HS-27A (cell line): ENCODE data around the gene MCAM.

Experiments used
- DNase-seq: peaks from one replicate; pipeline ENCODE4 v3.0.0-alpha.2; 2012; ENCODE audit warnings: low read depth, missing footprints

The MCAM gene

GRCh38 chr11:119306373-119306890, 10.5 kb downstream of the MCAM start:
- DNase-seq: no peak

GRCh38 chr11:119305556-119306372, 11.2 kb downstream of the MCAM start:
- DNase-seq: no peak

GRCh38 chr11:119303227-119303718, 13.7 kb downstream of the MCAM start:
- DNase-seq: no peak

DNA sequence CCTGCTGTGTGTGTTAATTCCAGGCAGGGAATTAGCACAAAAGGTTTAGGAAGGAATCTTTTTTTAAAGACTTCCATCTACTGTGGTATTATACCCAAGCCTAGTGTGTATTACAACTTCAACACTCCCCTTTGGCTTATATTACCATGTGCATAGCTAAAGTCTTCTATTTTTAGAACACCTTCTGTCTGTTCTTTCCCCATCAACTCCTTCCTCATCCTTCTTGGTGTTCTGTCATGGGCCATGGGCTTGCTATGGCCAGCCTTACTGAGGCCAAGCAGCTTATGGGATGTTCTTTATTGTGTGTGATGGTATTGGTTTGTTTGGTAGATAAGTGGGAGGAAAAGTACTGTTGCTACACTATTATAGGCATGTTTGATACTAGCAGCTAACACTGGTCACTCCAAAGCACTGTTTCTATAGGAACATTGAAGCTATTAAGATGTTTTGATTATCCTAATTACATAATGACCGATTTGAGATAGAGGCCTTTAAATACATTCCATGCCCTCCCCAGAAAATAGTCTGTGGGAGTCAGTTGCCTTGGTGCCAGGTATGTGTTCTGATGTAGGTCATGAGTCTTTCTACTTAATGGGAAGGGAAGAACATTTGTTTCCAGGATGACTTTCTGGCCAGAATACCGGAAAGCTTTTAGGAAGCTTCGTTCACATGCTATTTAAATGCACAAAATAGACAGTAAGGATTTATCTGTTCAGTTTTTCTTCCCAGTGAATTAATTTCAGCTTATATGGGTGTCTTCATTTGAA, 16.5 kb downstream of the MCAM start:
- no peak for DNase-seq

DNA sequence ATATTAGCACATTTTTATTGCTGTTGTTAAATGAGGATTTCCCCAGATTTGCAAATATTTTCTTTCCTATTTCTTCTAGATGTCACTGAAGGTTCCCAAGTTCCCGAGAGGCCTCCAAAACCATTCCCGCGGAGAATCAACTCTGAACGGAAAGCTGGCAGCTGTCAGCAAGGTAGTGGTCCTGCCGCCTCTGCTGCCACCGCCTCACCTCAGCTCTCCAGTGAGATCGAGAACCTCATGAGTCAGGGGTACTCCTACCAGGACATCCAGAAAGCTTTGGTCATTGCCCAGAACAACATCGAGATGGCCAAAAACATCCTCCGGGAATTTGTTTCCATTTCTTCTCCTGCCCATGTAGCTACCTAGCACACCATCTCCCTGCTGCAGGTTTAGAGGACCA, 17.5 kb downstream of the MCAM start:
- DNase-seq: no peak

GRCh38 chr11:119298726-119299125, 18.2 kb downstream of the MCAM start:
- DNase-seq: no peak

GRCh38 chr11:119297938-119298337, 19.0 kb downstream of the MCAM start:
- DNase-seq: no peak

DNA sequence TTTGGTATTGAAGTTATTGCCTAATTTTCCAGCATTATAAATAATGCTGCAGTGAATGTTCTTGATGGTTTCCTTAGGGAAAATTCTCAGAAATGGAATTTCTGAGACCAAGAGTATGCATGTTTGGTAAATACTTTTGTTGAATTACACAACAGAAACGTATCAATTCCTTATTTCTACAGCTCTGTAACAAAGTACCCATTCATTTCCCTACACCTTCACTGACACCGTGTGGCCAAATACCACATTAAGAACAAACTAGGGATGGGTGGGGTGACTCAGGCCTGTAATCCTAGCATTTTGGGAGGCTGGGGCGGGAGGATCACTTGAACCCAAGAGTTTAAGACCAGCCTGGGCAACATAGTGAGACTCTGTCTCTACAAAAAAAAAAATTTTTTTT, 21.8 kb downstream of the MCAM start:
- DNase-seq: no peak

- no peak for DNase-seq
Measured at GRCh38 chr11:119293461-119293860, 23.5 kb downstream of the MCAM start.

GRCh38 chr11:119290894-119291497, 25.9 kb downstream of the MCAM start:
- DNase-seq: no peak

- no peak for DNase-seq
Measured at GRCh38 chr11:119288219-119288618, 28.7 kb downstream of the MCAM start.

- no peak for DNase-seq
Measured at GRCh38 chr11:119285431-119285830, 31.5 kb downstream of the MCAM start.

GRCh38 chr11:119284344-119285157, 32.4 kb downstream of the MCAM start:
- no peak for DNase-seq

GRCh38 chr11:119282495-119282894, 34.4 kb downstream of the MCAM start:
- DNase-seq: no peak

- DNase-seq: no peak
Measured at GRCh38 chr11:119277660-119278059, 39.3 kb downstream of the MCAM start.

DNA sequence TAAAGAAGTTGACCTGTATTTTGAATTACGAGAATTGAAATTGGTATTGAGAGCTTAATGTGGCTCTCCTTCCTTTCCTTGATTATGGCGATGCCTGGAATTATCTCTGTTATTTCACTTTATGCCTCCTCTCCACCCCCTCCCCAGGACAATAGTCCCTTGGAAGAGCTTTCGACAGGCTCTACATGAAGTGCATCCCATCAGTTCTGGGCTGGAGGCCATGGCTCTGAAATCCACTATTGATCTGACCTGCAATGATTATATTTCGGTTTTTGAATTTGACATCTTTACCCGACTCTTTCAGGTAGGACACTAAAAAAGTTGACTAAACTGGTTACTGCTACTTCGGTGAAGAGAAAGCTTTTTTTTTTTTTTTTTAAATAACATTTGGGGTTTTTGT, 43.2 kb downstream of the MCAM start:
- no peak for DNase-seq

GRCh38 chr11:119267645-119268044, 49.3 kb downstream of the MCAM start:
- no peak for DNase-seq

- DNase-seq: no peak
Measured at GRCh38 chr11:119266517-119267255, 50.2 kb downstream of the MCAM start.

GRCh38 chr11:119266063-119266462, 50.9 kb downstream of the MCAM start:
- no peak for DNase-seq

GRCh38 chr11:119263352-119263940, 53.5 kb downstream of the MCAM start:
- DNase-seq: no peak
